Measurements from ENCODE around the gene SIGLEC10. TPM values are rescaled to one million over a fixed set of nuclear protein-coding genes. Genes with fewer than 3 reads are reported as not detected.

The SIGLEC10 gene
- total RNA-seq, 1 donor from 2014 or later: not detected

DNA sequence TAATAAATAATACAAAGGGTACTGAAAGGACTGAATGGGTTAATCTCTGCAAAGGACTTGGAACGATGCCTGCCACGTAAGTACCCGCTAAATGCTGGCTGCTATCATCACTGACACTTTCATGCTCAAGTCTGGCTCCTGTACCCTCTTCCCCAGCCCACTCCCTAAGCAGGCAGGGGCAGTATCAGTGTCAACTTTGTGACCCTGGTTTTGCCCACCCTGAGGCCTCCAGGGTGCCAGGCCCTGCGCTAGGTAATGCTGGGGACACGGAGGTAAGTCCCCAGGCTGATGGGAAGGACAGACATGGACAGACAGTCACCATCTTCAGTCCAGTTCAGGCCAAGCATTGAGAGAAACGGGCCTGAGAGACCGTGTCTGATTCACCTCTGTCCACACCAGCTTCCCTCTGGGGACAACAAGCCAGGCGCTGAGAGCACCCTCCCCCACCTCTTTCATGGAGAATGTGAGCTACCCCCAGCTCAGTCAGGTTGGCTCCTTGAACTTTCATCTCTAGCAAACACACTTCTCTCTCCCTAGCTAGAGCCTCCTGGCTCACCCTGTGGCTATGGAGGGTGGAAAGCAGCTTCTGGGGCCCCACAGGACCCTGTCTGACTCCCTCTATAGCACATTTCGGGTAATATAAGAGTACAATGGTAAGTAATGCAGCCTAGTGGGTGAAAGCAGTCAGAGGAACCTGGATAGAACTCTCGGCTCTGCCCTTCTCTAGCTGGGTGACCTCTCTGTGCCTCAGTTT, 52.1 kb downstream of the SIGLEC10 start:
- peaks cover 20% of the 10 kb centered on the region for H3K79me2 ChIP-seq (ENCODE audit: insufficient read depth, low read length)
- FAIRE-seq: no peak
- peak; percentile 42 for DNase-seq (ENCODE audit: low read depth)
- H2AFZ ChIP-seq (ENCODE audit: low read depth, low read length): peak overlapping the region; percentile 87
- H3K27me3 Mint-ChIP-seq (ENCODE audit: low read depth, unreplicated experiment): no peaks in the 10 kb centered on the region
- H3K4me1 Mint-ChIP-seq (ENCODE audit: low read depth, unreplicated experiment): peaks cover 18% of the 10 kb centered on the region
- H3K27ac ChIP-seq (ENCODE audit: low read depth, low read length): peak overlapping the region; percentile 82
- H3K27me3 ChIP-seq (ENCODE audit: insufficient read depth, low read length): no peaks in the 10 kb centered on the region
- no peaks in the 10 kb centered on the region for H3K9me3 ChIP-seq (ENCODE audit: insufficient read depth, low read depth, low read length)
- H3K36me3 ChIP-seq (ENCODE audit: insufficient read depth, low read length): no peaks in the 10 kb centered on the region
- peaks cover 30% of the 10 kb centered on the region for H3K4me1 ChIP-seq (ENCODE audit: insufficient read depth, low read length)
- peak overlapping the region; percentile 93 for H3K4me3 ChIP-seq (ENCODE audit: insufficient read depth, low read depth, low read length)
- peak overlapping the region; percentile 98 for H3K4me2 ChIP-seq (ENCODE audit: low read length)
- peak overlapping the region; percentile 91 for H3K4me3 Mint-ChIP-seq (ENCODE audit: unreplicated experiment)
- H4K20me1 ChIP-seq (ENCODE audit: insufficient read depth, low read length): no peaks in the 10 kb centered on the region
- TF ChIP-seq, protein P1, sequence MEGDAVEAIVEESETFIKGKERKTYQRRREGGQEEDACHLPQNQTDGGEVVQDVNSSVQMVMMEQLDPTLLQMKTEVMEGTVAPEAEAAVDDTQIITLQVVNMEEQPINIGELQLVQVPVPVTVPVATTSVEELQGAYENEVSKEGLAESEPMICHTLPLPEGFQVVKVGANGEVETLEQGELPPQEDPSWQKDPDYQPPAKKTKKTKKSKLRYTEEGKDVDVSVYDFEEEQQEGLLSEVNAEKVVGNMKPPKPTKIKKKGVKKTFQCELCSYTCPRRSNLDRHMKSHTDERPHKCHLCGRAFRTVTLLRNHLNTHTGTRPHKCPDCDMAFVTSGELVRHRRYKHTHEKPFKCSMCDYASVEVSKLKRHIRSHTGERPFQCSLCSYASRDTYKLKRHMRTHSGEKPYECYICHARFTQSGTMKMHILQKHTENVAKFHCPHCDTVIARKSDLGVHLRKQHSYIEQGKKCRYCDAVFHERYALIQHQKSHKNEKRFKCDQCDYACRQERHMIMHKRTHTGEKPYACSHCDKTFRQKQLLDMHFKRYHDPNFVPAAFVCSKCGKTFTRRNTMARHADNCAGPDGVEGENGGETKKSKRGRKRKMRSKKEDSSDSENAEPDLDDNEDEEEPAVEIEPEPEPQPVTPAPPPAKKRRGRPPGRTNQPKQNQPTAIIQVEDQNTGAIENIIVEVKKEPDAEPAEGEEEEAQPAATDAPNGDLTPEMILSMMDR (IDR thresholded peaks at IDR 0.05; ENCODE audit: insufficient read depth, low read depth, low read length): no peak
- no peak for TF ChIP-seq EZH2 (IDR thresholded peaks at IDR 0.05; ENCODE audit: insufficient read depth, low read length)
- peaks cover 2% of the 10 kb centered on the region for H3K36me3 Mint-ChIP-seq (ENCODE audit: low read depth, unreplicated experiment)
- H3K9ac ChIP-seq (ENCODE audit: low read length): peak overlapping the region; percentile 92
- peak overlapping the region; percentile 89 for H3K27ac Mint-ChIP-seq (ENCODE audit: unreplicated experiment)
- H3K9me3 Mint-ChIP-seq (ENCODE audit: unreplicated experiment): peaks cover 2% of the 10 kb centered on the region

DNA sequence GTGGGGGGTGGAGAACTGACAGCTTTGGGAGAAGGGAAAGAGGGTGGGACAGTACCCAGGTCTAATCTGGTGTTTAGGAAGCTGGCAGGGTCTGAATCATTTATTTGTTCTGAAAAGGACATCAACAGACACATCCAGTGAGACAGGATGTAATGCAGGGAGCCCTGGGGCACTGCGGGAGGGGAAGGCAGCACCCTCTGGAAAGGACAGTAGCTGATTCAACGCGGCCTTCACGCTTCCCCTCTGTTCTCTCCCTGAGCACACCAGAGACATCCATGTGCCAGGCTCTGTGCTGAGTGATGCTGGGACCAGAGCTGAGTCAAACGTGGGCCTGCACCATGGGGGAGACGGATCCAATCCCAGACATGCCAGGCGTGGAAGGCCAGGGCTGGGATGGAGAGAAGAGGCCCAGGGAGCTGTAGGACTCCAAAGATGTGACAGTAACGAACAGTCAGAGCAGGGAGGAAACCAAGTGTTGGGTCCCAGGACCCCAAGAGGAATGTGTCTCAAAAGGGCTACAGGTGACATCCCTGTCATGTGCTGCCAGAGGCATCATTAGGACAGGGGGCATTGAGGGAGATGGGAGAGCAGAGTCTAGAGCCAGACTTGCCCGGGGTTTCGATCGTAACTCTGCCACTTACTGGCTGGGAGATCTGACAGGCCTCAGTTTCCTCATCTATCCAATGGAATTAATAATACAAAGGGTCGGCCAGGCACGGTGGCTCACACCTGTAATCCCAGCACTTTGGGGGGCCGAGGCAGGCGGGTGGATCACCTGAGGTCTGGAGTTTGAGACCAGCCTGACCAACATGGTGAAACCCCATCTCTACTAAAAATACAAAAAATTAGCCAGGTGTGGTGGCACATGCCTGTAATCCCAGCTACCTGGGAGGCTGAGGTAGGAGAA, 53.0 kb downstream of the SIGLEC10 start:
- Histone ChIP-seq H3K36me3 (ENCODE audit: insufficient read depth, low read length) (no peaks in the 10 kb centered on the region), H3K79me2 (ENCODE audit: insufficient read depth, low read length) (peaks cover 20% of the 10 kb centered on the region), H3K4me2 (ENCODE audit: low read length) (no peak overlapping the region), H3K27me3 (ENCODE audit: insufficient read depth, low read length) (no peaks in the 10 kb centered on the region), H4K20me1 (ENCODE audit: insufficient read depth, low read length) (peaks cover 4% of the 10 kb centered on the region), H3K4me3 (ENCODE audit: insufficient read depth, low read depth, low read length) (no peak overlapping the region), H3K27ac (ENCODE audit: low read depth, low read length) (no peak overlapping the region), H3K9ac (ENCODE audit: low read length) (no peak overlapping the region), H3K4me1 (ENCODE audit: insufficient read depth, low read length) (peaks cover 35% of the 10 kb centered on the region), H2AFZ (ENCODE audit: low read depth, low read length) (no peak overlapping the region), H3K9me3 (ENCODE audit: insufficient read depth, low read depth, low read length) (no peaks in the 10 kb centered on the region)
- Mint-ChIP-seq H3K4me1 (ENCODE audit: low read depth, unreplicated experiment) (peaks cover 20% of the 10 kb centered on the region), H3K27me3 (ENCODE audit: low read depth, unreplicated experiment) (no peaks in the 10 kb centered on the region), H3K9me3 (ENCODE audit: unreplicated experiment) (no peaks in the 10 kb centered on the region), H3K4me3 (ENCODE audit: unreplicated experiment) (peak overlapping the region; percentile 72), H3K36me3 (ENCODE audit: low read depth, unreplicated experiment) (peaks cover 2% of the 10 kb centered on the region), H3K27ac (ENCODE audit: unreplicated experiment) (peak overlapping the region; percentile 79)
- TF ChIP-seq EZH2 (IDR thresholded peaks at IDR 0.05; ENCODE audit: insufficient read depth, low read length): no peak
- TF ChIP-seq, protein P1 (IDR thresholded peaks at IDR 0.05; ENCODE audit: insufficient read depth, low read depth, low read length): no peak
- DNase-seq (ENCODE audit: low read depth) (no peak), FAIRE-seq (no peak)

Data from astrocyte (in vitro differentiated cells and primary cell).